ENCODE data around the gene RECQL5. TPM values are rescaled to one million over a fixed set of nuclear protein-coding genes. Genes with fewer than 3 reads are reported as not detected.
A peak's percentile ranks its signal among the peaks of the same experiment; 100 is the strongest.

RECQL5 gene
- total and polyA plus RNA-seq, 2 of the 8 experiments (the other 6 are each of a cell fraction or from before 2014, with no cell fraction given) = 15.1 to 41.1 TPM

- Histone ChIP-seq H4K20me1 (replicated peaks in 1 of 2; ENCODE audit: control insufficient read depth in 1 of 2, insufficient read depth in 2 of 2, low read length in 2 of 2) (no peaks in the 10 kb centered on the region), H3K4me1 (replicated peaks in 1 of 4; ENCODE audit: control insufficient read depth in 3 of 4, insufficient read depth in 4 of 4, low read length in 3 of 4) (no peaks in the 10 kb centered on the region), H3K23ac (ENCODE audit: insufficient read length) (no peak overlapping the region), H3K4me3 (ENCODE audit: extremely low read depth in 1 of 4, insufficient read depth in 2 of 4, low read depth in 3 of 4, low read length in 4 of 4) (no peak overlapping the region), H3K56ac (replicated peaks; ENCODE audit: insufficient read length, low read depth, low read length) (no peak overlapping the region), H3K9me3 (ENCODE audit: insufficient read depth in 2 of 2, low read depth in 1 of 2, low read length in 1 of 2) (no peaks in the 10 kb centered on the region), H4K91ac (replicated peaks; ENCODE audit: insufficient read length, low read length) (no peak overlapping the region), H2BK5ac (ENCODE audit: low read depth, low read length) (0 out of 2 replicates have a peak overlapping the region, but pooled peaks have one; percentile 21), H4K5ac (ENCODE audit: insufficient read length, low read depth, low read length) (no peak overlapping the region), H3K9ac (replicated peaks in 1 of 4; ENCODE audit: extremely low read depth in 1 of 4, low read depth in 3 of 4, low read length in 3 of 4) (no peak overlapping the region), H3K4me2 (ENCODE audit: insufficient read depth in 1 of 2, low read depth in 2 of 2, low read length in 2 of 2) (no peak overlapping the region), H3K14ac (ENCODE audit: insufficient read length) (no peak overlapping the region), H2BK20ac (ENCODE audit: low read length) (no peak overlapping the region), H4K8ac (ENCODE audit: extremely low read depth, insufficient read depth, low read length) (0 out of 2 replicates have a peak overlapping the region, but pooled peaks have one; percentile 62), H2AK5ac (ENCODE audit: low read depth, low read length) (no peak overlapping the region), H3K23me2 (ENCODE audit: low read depth, low read length) (no peaks in the 10 kb centered on the region), H2AFZ (ENCODE audit: low read length) (no peak overlapping the region), H3K18ac (ENCODE audit: extremely low read depth, low read length) (peak overlapping the region; percentile 48; the same call in 1 of the 2 replicates), H3K36me3 (ENCODE audit: control insufficient read depth in 2 of 4, insufficient read depth in 4 of 4, low read length in 3 of 4) (0 out of 8 replicates have a peak, but pooled peaks cover 0 to 3% (median under 1%) of the 10 kb centered on the region in 4 experiments), H3K4ac (replicated peaks; ENCODE audit: insufficient read length, low read depth, low read length) (no peak overlapping the region), H3K79me1 (ENCODE audit: low read depth, low read length) (no peaks in the 10 kb centered on the region), H2BK120ac (replicated peaks; ENCODE audit: low read depth, low read length) (no peak overlapping the region), H3K79me2 (ENCODE audit: control insufficient read depth in 1 of 2, insufficient read depth in 2 of 2, low read length in 2 of 2) (no peaks in the 10 kb centered on the region), H2BK15ac (ENCODE audit: low read length) (no peak overlapping the region), H3K27me3 (replicated peaks in 1 of 4; ENCODE audit: control insufficient read depth in 3 of 4, extremely low read depth in 1 of 4, insufficient read depth in 3 of 4, low read length in 3 of 4) (no peaks in the 10 kb centered on the region; a peak in 2 of 7 replicates), H2BK12ac (ENCODE audit: low read depth, low read length) (no peak overlapping the region), H3K27ac (ENCODE audit: low read depth, low read length) (no peak overlapping the region)
- 76% methylated on average over 15 of the region's 15 CpGs; no CpG with 5 or more reads in 1 of the 2 experiments for WGBS, 2 experiments (ENCODE audit: extremely low coverage in 1 of 2, insufficient coverage in 1 of 2, insufficient read length in 1 of 2, insufficient replicate concordance in 2 of 2, low coverage in 1 of 2, low lambda C conversion rate in 2 of 2, missing lambda C conversion rate in 1 of 2)
- POLR2A ChIA-PET (ENCODE audit: partially characterized antibody) = interaction anchor here (0.7 to 2.7 kb wide), 7 partner anchors 9 to 154 kb away, joined by 3 to 10 read pairs (median 4); no protein-coding TSS in a partner anchor
- peak in 1 of 2 experiments; percentile 88 for DNase-seq (ENCODE audit: low read depth in 1 of 2, low spot score in 2 of 2)
- CTCF ChIA-PET (ENCODE audit: partially characterized antibody) = interaction anchor here (0.5 to 59.2 kb wide), 29 partner anchors 7 to 407 kb away, joined by 3 to 2200 read pairs (median 5); partner anchors contain the start of genes ITGB4, RECQL5, SAP30BP and SMIM5
- FAIRE-seq = no peak
- TF ChIP-seq RNF2 (IDR thresholded peaks at IDR 0.05; ENCODE audit: borderline replicate concordance, low read depth, low read length, missing control alignments, poor library complexity, severe bottlenecking) = no peak
- no peak for TF ChIP-seq ATF2 (IDR thresholded peaks at IDR 0.05; ENCODE audit: low read length)
- TF ChIP-seq USF2 (IDR thresholded peaks at IDR 0.05; ENCODE audit: low read length) = no peak
- 0 out of 3 replicates have a peak, but pooled peaks of 1 of the 2 experiments have one; percentile 33 for TF ChIP-seq POLR2A (IDR thresholded peaks at IDR 0.05; ENCODE audit: control extremely low read depth in 1 of 2, low read depth in 2 of 2, low read length in 2 of 2)
- no peak for TF ChIP-seq GTF2F1 (IDR thresholded peaks at IDR 0.05; ENCODE audit: borderline replicate concordance, low read depth, low read length)
- no peak for TF ChIP-seq POU5F1 (IDR thresholded peaks at IDR 0.05; ENCODE audit: low read depth, low read length)
- TF ChIP-seq SP4 (IDR thresholded peaks at IDR 0.05; ENCODE audit: low read length) = no peak
- TF ChIP-seq CBX5 (IDR thresholded peaks at IDR 0.05; ENCODE audit: low read depth, low read length) = no peak
- no peak for TF ChIP-seq CTBP2 (IDR thresholded peaks at IDR 0.05; ENCODE audit: borderline replicate concordance, insufficient read depth, insufficient read length, low read length)
Measured at GRCh38 chr17:75625813-75626486, 41.0 kb downstream of the RECQL5 start.

Data from H1 (cell line).